ENCODE data around the gene COX19.

COX19 gene, protein sequence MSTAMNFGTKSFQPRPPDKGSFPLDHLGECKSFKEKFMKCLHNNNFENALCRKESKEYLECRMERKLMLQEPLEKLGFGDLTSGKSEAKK

DNA sequence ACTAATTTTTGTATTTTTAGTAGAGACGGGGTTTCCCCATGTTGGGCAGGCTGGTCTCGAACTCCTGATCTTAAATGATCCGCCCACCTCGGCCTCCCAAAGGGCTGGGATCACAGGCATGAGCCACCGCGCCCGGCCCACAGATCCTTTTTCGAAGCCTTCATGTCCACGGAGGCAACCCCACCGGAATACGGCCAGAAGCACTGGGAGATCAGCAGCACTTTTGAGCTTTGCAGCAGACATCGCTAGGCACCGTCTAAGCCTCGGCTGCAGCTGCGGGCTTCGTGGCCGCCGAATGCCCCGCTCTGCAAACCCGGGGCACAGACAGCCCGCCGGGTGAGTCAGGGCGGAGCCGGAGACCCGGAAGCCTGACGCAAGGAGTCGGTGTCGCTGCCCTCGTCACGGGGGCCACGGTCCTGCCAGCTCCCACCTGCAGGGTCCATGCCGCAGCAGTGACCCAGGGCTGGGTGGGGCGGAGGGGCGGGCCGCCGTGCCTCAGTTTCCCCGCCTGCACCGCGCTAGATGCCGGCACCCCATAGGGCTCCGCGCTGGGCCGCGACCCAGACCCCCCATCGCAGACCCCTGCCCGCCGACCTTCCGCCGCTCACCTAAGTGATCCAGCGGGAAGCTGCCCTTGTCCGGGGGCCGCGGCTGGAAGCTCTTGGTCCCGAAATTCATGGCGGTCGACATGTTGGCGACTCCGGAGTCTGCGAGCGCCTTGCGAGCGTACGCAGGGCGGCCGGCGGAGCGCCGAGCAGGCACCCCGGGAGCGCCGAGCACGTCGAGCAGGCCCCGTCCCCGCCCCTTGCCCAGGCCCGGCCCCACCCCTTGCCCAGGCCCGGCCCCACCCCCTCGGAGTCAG, at the start of gene COX19:
COX19 (minus strand) TSS at position 730 of the 862 bp plus-strand sequence; CDS start at position 690, 40 bp downstream.
- DNase-seq (ENCODE audit: low read depth): peak; percentile 80

DNA sequence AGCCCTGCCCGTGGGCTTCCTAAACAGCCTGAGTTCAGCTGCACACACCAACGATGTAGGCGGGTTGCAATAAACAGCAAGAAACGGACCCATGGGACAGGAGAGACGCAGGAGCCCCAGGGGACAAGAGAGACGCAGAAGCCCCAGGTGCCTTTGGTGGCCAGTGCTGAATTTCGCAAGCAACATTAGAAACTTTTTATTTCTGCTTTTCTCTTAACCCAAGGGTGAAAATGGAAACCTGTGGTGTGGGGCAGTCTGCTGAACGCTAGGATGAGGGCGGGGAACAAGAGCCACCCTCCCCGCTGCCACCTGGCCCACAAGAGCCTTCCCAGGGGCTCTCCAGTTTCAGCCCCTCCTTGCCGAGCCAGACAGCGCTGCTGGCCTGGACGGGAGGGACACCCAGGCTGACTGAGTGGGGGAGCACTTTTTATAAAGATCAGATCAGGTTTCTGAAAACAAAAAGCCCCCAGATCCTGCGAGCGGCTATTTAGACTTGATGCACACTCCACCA, 49.0 kb upstream of the COX19 start:
- DNase-seq (ENCODE audit: low read depth): no peak

DNA sequence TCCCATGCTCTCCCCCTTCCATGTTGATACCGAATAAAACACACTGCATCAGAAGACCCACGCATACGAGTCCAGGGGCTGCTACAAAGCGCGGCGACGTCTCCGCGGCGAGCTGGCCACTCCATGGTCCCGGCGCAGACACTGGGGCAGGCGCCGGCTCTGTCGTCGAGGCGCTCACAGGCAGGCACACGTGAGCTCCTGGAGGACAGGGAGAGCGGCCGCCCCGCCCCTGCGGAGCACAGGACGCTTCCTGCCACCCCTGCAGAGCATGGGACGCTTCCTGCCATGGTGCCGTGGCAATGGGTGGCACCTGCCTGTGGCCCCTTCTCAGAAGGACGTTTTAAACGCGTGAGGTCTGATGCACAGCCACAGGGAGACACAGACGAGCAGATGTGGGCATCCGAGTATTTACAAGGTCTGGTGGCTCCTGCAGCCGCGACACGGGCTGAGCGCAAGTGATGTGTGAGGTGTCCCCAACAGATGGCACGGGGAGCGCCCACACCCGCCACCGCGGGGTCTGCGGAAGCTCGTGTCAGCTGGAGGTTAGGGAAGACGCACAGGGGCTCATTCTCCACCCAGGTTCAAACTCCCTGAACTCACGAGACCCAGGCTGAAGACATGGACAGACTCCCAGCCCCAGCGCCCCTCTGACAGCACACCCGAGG, 47.6 kb upstream of the COX19 start:
- no peak for DNase-seq (ENCODE audit: low read depth)

DNA sequence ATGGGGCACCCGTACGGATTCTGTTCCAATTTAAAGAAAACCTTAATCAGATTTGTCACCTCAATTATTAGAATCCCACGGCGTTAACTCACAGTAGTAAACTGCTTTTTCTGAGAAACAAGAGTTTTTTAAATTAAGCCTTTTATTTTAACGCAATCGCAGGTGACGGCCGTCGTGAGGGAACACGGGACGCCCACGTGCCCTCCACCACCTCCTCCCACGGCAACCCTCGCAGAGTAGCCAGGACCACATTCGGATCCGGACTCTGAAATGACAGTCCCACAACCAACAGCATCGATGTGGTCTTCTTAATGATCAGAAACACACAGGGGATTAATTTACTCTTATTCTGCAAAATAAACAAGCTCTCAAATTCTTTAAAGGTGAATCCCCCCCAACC, 47.0 kb upstream of the COX19 start:
- DNase-seq (ENCODE audit: low read depth): no peak

DNA sequence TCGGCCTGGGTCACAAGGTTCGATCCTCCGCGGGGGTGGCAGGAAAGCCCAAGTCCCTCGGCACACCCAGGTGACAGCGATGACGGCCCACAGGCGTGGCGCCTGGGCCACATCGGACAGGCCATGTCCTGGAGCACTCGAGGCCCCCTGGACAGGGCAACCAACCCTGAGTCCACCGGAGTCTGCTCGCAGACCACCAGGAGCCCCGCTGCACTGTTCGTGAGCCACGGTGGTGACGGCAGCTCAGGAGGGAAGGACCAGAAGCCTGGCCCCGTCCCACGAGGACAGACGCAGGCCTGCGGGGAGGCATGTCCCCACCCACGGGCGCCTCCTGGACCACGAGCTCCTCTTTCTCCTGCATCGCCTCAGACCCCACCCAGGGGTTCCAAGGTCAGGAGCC, 46.6 kb upstream of the COX19 start:
- no peak for DNase-seq (ENCODE audit: low read depth)

DNA sequence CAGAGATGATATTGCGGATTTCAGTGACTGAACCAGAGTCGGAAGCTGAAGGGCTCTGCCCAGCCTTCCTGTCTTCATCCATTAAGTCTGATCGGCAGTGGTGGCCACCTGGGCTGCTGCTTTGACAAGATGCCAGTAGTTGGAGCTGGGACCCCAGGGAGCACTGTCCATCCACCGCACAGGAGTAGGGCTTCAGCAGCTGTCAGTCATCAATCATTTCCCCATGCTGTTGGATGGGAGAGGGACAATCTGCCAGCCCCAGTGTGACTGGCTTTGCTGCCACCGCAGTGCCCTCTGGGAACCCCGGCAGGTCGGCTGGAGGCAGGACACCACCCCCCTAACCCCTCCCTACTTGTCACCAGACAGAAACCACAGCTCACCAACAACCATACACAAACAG, 46.0 kb upstream of the COX19 start:
- no peak for DNase-seq (ENCODE audit: low read depth)

DNA sequence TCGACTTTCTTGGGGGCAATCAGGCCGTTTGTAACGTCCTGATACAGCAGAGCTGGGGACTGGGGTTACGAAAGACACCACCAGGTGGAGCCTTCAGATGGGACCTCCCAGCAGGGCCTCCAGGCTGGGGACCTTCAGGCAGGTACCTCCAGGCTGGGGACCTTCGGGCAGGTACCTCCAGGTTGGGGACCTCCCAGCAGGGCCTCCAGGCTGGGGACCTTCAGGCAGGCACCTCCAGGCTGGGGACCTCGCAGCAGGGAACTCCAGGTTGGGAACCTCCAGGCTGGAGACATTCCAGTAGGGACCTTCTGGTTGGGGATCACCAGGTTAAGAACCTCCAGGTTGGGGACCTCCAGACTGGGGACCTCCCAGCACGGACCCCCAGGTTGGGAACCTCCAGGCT, 45.5 kb upstream of the COX19 start:
- no peak for DNase-seq (ENCODE audit: low read depth)

DNA sequence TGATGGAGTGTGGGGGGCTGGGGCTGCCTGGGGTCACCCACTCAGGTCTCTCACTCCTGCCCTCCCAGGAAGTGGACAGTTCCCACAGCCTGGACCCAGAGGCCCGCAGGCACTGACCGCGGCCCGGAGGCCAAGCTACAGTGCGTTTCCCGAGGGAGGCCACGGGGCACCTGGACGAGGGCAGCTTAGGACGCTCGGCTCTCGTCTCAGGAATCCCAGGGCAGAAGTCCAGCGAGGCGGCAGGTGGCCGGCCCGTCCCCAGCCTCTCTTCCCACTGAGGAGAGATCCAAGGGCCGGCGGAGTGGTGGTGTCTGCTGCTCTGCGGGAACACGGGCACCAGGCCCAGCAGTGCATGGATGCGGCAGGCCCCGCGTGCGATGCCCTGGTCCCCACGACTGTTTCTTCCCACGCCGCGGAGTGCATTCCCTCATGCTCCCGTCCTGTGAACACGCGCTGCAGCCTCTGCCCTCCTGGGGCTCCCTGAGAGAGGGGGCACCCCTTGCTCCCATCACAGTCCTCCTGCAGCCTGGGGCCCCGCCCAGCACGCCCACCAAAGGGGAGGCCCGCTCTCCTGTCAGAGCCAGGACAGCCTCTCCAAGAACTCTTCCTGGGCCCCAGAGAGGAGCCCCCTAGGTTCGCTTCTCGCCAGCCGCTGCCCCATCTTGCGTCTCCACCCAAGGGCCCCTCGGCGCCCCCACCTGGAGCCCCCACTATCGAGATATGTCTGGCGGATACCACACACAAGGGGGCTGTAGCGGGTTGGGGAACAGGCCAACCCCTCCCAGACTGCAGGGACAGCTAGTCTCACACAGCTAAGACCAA, 44.7 kb upstream of the COX19 start:
- no peak for DNase-seq (ENCODE audit: low read depth)

DNA sequence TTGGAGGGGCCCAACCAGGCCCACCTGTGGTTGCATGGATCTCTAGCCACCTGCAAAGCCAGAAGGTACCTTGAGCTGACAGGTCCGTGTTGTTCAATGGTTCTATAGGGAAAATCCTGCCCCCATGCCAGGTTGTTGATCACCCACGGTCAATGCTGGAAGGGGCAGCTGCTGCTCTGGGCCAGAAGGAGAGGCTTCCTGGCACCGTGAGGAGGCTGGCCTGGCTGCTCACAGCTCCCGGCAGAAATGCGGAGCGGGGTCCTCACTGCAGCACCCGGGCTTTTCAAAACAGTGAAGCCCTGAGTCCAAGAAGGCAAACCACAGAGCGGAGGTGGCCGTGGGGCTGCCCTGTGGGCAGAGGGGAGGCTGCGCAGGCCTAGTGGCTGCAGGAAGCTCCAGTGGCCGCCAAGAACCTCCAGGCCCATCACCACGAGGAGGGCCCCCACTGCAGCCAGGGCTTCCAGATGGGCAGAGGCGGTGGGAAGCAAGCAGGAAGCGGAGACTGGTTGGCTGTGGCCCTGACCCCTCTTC, 44.0 kb upstream of the COX19 start:
- DNase-seq (ENCODE audit: low read depth): no peak

DNA sequence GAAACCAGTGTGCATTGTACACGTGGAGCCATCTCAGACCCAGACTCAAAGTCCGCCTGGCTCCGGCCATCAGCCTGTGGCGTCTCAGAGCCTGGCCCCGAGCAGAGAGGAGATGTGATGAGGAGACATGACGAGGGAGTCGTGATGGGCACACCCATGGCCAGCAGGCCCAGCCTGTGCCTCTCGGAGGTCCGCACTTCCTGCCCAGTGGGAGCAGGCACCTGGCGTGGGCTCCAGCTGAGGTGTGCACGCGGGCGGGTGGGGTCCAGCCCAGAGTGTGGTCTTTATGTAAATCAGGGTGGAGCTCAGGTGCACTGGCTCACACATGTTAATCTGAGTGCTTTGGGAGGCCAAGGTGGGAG, 43.0 kb upstream of the COX19 start:
- no peak for DNase-seq (ENCODE audit: low read depth)

DNA sequence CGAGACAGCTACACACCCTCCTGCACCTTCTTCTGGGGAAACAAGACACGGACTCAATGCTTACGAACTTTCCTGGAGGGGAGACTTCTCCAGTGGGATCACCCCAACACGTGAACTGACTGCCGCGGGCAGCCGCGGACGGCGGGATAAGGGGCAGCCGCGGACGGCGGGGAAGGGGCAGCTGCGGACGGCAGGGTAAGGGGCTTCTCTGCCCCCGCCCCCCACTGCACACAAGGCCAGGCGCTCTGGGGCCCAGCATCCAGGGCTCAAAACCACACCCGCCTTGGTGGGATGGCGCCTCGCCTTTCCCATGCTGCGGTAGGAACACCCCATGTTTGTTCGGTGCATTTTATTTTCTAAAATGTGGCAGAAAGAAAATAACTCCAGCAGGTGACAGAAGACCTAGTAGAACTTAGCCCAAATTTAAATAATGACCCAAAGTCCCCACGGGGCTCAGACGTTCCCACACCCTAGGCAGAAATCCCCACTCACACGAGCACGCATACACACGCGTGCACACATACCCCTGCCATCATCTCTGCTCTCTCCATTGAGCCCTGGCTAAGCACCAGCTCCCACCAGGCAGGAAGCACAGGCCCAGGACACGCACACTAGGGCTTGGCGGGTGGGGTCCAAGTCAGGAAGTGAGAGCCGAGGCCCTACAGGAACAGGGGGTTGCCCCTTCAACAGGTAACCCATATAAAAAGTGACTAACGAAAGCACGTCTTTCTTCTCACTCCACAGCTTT, 42.4 kb upstream of the COX19 start:
- no peak for DNase-seq (ENCODE audit: low read depth)

DNA sequence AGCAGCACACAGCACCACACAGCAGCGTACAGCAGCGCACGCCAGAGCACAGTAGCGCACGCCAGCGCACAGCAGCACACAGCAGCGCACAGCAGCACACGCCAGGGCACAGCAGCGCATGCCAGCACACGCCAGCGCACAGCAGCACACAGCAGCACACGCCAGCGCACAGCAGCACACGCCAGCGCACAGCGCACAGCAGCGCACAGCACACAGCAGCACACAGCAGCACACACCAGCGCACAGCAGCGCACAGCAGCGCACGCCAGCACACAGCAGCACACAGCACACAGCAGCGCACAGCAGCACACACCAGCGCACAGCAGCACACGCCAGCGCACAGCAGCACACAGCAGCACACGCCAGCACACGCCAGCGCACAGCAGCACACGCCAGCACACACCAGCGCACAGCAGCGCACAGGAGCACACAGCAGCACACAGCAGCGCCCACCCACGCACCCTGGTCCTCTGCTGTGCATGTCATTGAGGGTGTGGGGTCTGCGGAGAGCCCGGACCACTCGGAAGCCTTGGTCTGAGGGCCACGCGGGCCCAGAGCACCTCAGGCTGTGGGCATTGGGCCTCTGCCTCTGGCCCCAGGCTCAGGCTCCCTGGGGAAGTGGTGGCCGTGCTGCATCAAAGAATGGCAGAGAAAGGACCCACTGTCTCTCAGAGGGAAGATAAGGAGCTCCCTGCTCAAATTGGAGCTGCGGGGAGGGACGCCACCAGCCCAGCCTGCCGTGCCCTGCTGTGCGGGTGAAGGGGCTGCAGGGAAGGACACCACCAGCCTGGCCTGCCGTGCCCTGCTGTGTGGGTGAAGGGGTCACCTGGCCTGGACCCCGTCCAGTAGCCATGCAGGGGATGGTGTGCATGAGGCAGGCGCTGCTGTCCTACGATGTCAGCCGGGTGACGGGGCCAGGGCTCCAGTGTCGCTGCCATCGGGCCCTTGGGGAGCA, 41.5 kb upstream of the COX19 start:
- DNase-seq (ENCODE audit: low read depth): no peak

DNA sequence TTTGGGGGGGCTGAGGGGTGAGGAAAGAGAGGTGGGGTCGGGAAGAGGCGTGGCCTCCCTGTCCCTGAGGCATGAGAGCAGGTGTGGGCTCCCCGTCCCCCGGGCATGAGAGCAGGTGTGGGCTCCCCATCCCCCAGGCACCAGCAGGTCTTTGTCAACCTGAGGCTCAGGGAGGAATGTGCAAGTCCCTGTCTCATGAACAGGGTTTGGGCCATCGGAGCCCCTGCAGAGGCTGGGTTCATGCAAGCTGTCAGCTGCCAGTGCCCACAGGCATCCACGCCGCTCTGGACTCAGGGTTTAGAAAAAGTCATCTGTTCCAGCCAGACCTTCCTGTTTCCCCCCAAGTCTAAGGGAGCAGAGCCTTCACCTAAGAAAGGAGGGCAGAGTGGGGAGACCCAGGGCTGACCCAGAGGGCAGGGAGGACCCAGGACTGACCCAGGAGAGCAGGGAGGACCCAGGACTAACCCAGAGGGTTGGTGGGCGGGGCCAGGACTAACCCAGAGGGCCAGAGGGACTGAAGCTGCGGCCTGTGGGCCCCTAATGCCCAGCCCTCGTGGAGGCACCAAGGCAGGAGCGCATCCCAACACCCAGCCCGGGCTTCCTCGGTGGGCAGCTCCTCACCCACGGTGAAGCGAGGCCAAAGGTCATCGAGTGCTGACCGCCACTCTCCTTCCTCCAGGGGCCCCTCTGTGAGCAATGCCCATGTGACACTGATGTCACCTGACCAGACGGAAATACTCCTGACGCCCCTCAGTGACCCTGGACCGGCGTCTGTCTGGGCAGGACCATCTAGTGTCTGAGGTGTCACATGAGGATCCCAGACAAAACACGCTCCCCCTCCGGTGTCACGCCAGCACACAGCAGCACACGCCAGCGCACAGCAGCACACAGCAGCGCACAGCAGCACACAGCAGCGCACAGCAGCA, 40.1 kb upstream of the COX19 start:
- DNase-seq (ENCODE audit: low read depth): no peak

DNA sequence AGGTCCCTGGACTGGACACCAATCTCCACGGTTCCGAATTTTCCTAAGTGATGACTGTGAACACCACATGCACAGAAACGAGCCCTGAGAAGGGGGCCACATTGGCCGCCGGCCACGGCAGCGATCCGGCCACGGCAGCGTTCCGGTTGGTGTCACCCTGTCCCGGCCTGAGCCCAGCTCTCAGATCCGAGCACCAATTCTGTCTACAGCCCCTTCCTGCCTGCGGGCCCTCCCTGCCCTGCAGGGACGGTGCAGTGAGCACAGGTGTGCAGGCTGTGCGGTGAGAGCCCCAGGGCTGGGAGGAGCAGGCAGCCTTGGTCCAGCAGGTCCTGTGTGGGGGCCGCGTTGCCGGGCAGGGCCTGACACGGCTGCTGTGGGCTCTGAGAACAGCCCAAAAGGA, 39.3 kb upstream of the COX19 start:
- no peak for DNase-seq (ENCODE audit: low read depth)

DNA sequence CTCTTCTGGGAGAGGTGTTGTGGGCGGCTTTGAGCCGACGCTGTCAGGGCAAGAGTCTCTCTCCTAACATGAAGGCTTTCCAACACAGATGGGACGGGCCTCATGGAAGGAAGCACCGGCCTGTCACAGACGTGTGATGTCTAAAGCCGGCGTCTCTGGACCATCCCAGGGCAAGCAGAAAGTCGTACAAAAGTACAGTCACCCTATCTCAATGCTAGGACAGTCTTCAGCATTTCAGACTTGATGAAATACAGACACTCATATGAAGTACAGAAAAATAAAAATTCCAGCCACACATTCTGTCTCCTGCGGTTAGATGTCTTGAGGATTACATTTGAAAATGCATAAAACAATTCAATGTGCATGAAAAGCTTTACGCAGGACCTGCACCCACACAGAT, 38.2 kb upstream of the COX19 start:
- no peak for DNase-seq (ENCODE audit: low read depth)

DNA sequence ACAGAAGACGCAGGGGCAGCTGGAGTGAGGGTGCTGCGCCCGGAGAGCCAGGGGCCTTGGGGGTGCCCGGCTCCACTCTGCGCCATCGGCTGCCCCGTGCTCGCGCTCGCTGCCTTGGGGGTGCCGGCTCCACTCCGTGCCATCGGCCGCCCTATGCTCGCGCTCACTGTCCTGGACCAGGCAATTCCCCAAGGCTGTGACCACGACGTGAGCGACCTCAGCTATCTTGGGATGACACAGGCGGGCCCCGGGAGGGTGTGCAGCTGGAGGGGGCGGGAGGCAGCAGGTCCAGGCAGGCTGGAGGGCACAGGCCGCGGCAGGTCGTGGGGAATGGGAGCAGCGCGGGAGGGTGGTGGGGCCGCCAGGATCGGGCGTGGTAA, 37.4 kb upstream of the COX19 start:
- DNase-seq (ENCODE audit: low read depth): no peak

DNA sequence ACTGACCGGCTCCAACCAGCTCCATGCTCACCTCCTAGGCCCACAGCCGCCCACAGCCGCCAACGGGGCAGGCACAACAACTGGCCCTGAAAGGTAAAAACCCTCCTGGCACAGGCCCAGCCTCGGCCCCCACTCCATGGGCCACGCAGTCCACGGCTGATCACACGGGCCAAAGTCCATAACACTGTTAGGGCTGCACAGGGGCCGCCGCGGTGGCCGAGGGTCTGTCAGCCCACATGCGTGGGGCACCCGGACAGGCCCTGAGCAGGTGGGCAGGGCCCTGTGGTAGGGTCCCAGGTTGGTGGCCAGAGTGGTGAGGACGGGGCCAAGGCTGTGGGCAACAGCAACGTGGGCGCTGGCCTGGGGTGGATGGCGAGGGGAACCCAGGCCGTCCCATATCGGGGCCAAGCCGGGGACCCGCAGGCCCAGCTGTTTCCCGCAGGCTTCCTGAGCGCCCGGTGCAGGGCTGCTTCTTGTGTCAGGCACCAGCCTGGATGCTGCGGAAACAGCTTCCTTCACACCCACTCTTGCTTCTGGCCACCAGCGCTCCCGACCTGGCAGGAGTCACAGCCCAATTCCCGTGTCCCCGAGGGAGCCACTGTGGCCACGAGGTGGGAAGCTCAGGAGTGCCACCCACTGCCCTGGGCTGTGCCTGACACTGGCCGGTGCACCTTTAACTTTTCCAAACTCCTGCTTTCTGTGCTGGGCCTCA, 36.8 kb upstream of the COX19 start:
- DNase-seq (ENCODE audit: low read depth): no peak

DNA sequence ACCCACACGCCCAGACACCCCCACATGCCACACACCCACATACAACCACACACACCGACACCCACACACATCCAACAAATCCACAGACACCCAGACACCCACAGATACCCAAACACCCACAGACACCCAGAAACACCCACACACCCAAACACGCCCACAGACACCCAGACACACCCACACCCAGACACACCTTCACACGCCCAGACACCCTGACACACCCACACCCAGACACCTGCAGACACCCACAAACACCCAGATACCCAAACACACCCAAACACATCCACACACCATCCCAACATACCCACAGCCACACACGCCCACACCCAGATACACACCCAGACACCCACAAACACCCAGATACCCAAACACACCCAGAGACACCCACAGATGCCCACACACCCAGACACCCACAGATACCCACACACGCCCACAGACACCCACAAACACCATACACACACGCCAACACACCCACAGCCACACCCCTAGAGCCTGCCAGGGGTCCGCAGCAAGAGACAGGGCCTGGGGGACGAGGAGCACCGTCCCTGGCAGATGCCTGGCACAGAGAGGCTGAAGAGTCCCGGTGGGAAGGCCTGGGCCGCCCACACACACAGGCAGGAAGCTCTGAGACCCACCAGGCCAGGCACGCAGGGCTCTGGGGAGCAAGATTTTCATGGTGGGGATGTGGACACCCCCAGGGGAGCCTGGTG, 36.1 kb upstream of the COX19 start:
- no peak for DNase-seq (ENCODE audit: low read depth)
